Heart left ventricle (tissue), 16 donors: ENCODE measurements around the gene EPG5. TPM values are rescaled to one million over a fixed set of nuclear protein-coding genes. Genes with fewer than 3 reads are reported as not detected.

Experiments used
- ATAC-seq, 4 donors: fragments of 200-7000 bp; cut with Tn5 transposase; one replicate each; pipeline ENCODE4 v1.9.1; 2020 to 2022; ENCODE audit warnings: moderate library complexity in 4 of 4, mild to moderate bottlenecking in 3 of 4, moderate number of reproducible peaks in 1 of 4
- DNase-seq, 5 donors: peaks; one replicate each; pipeline ENCODE4 v3.0.0-alpha.2; 2020
- H3K27ac ChIP-seq, 12 donors: fragments of 200-600 bp; sonication (generic) in 4 of 12; one replicate each; pipeline versions ENCODE4 v1.5.0 to v1.8.0; 2016 to 2022; ENCODE audit warnings: mild to moderate bottlenecking in 2 of 12
- H3K27me3 ChIP-seq, 9 donors: fragments of 200-600 bp; sonication (generic) in 2 of 9; one replicate each; pipeline versions ENCODE4 v1.5.1 to v1.8.0; 2016 to 2022; ENCODE audit warnings: mild to moderate bottlenecking in 3 of 9
- H3K36me3 ChIP-seq, 9 donors: fragments of 200-600 bp; sonication (generic) in 2 of 9; one replicate each; pipeline versions ENCODE4 v1.5.0 to v1.8.0; 2018 to 2022; ENCODE audit warnings: mild to moderate bottlenecking in 2 of 9
- H3K4me1 ChIP-seq, 12 donors: fragments of 200-600 bp; sonication (generic) in 4 of 12; one replicate each; pipeline versions ENCODE4 v1.5.0 to v1.8.0; 2016 to 2022; ENCODE audit warnings: mild to moderate bottlenecking in 3 of 12
- H3K4me3 ChIP-seq, 12 donors: fragments of 200-600 bp; sonication (generic) in 4 of 12; one replicate each; pipeline versions ENCODE4 v1.5.0 to v1.8.0; 2017 to 2022; ENCODE audit warnings: mild to moderate bottlenecking in 9 of 12, moderate library complexity in 4 of 12
- H3K9me3 ChIP-seq, 12 donors: fragments of 200-600 bp; sonication (generic) in 4 of 12; one replicate each; pipeline versions ENCODE4 v1.5.0 to v1.8.0; 2016 to 2022; ENCODE audit warnings: mild to moderate bottlenecking in 1 of 12
- POLR2A ChIP-seq, 2 donors: fragments of 450-650 bp; IDR thresholded peaks; one replicate each; pipeline ENCODE4 v1.6.1; 2017; ENCODE audit warnings: antibody characterized with exemption in 2 of 2, mild to moderate bottlenecking in 2 of 2, moderate library complexity in 2 of 2
- WGBS, 4 donors: extraction: QIAGEN DNeasy Blood & Tissue Kit in 2 of 4; methylation state at CpG; one replicate each; pipeline versions ENCODE4 v1.1.5 to v1.1.7; 2013 to 2018; 5-methylcytosine and 5-hydroxymethylcytosine counted together
- intact Hi-C, 10 donors: fragments of 100-400 bp; cut with DNase I; formaldehyde crosslinking; loops; one replicate each; pipeline versions ENCODE4 v1.11.1 to v1.14.2; 2022
- polyA plus RNA-seq, 2 donors: library from polyadenylated mRNA; stranded (reverse); fragments of 200-250 nt; gene quantifications; one replicate each; pipeline ENCODE4 v1.2.3, GENCODE V29; 2013
- total RNA-seq, 9 donors: library from RNA; depleted of rRNA in 2 of 9; stranded (reverse); fragments of >200 nt in 2 of 9; fragmentation: NEBNext Ultra II Directional in 3 of 9; extraction: Animal tissue kit (Norgen Biotek cat#: 25700) in 3 of 9; gene quantifications; one replicate each; pipeline versions ENCODE4 v1.1.0 to v1.2.4, GENCODE V29; 2016 to 2023
- TF ChIP-seq, protein P1 (sequence below), 12 donors: fragments of 200-600 bp; sonication (generic) in 4 of 12; IDR thresholded peaks; one replicate each; pipeline versions ENCODE4 v1.5.0 to v1.8.0; 2018 to 2022; ENCODE audit warnings: antibody characterized with exemption in 12 of 12, mild to moderate bottlenecking in 5 of 12
- donor health status: ischemic (EF 13 %, LVEDD 7.1; RV severe dilation, severe dysfunction).
- donor health status: healthy with polysubstance abuse.
- donor health status: DM: no; HTN: yes; CAD: no.
- donor health status: DM: no; HTN: no; CAD: no.
- donor health status: ischemic (EF 25% LVEDD 6.9; RV normal size, moderate dysfunction).
- donor health status: ischemic (EF 25% LVEDD 5.7; RV mildly dilated, moderate dysfunction).
- donor health status: healthy.
- donor health status: DM: yes; HTN: yes; CAD: no.
- donor health status: ischemic (EF 35%, LVEDD 5.7; RV mildly dilated, moderate dysfunction).
- donor health status: nonischemic (EF 11% LVEDD 7.7; RV severe dilation, severe dysfunction).
- donor health status: DM: yes; HTN: yes; CAD: no.
- donor health status: PGD.
- donor health status: ischemic (EF 29% LVEDD 5.4; RV normal size, mild dysfunction).
- donor health status: nonischemic (EF 23%, LVEDD 6.1; RV moderate dilation, normal function).

The EPG5 gene
- total and polyA plus RNA-seq, 11 donors = 7.9 to 37.8 (median 23.5) TPM

DNA sequence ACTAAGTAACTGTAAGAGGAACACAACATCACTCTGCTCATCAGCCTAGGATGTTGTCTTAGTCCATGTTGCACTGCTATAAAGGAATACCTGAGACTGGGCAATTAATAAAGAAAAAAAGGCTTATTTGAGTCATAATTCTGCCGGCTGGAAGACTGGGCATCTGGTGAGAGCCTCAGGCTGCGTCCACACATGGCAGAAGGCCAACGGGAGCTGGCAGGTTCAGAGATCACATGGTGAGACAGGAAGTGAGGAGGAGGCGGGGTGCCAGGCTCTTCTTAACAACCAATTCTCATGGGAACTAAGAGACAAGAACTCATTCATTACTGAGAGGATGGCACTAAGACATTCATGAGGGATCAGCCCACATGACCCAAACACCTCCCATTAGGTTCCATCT lies 46.8 kb downstream of the EPG5 start:
- H3K36me3 ChIP-seq = peaks cover 3 to 96% (median 81%) of the 10 kb centered on the region in 9 donors
- no peak overlapping the region for H3K4me3 ChIP-seq
- DNase-seq = peak; percentile 78 to 92 (median 88)
- intact Hi-C loops = loop anchor here in 2 of 10 donors (10.0 kb wide), 1 partner anchor 154 kb away; the partner anchor contains the start of gene PSTPIP2 (in 2 of the 2)
- no peaks in the 10 kb centered on the region for H3K27me3 ChIP-seq
- H3K9me3 ChIP-seq = no peaks in the 10 kb centered on the region
- no peak for TF ChIP-seq POLR2A (IDR thresholded peaks at IDR 0.05)
- TF ChIP-seq, protein P1, sequence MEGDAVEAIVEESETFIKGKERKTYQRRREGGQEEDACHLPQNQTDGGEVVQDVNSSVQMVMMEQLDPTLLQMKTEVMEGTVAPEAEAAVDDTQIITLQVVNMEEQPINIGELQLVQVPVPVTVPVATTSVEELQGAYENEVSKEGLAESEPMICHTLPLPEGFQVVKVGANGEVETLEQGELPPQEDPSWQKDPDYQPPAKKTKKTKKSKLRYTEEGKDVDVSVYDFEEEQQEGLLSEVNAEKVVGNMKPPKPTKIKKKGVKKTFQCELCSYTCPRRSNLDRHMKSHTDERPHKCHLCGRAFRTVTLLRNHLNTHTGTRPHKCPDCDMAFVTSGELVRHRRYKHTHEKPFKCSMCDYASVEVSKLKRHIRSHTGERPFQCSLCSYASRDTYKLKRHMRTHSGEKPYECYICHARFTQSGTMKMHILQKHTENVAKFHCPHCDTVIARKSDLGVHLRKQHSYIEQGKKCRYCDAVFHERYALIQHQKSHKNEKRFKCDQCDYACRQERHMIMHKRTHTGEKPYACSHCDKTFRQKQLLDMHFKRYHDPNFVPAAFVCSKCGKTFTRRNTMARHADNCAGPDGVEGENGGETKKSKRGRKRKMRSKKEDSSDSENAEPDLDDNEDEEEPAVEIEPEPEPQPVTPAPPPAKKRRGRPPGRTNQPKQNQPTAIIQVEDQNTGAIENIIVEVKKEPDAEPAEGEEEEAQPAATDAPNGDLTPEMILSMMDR (IDR thresholded peaks at IDR 0.05) = no peak
- peak; percentile 91 to 95 (median 92) for ATAC-seq
- H3K27ac ChIP-seq = no peak overlapping the region
- peaks cover 0 to 17% (median 10%) of the 10 kb centered on the region in 12 donors for H3K4me1 ChIP-seq
- 19 to 29% (median 22%) methylated on average over 4 of the region's 4 CpGs for WGBS, 4 donors

DNA sequence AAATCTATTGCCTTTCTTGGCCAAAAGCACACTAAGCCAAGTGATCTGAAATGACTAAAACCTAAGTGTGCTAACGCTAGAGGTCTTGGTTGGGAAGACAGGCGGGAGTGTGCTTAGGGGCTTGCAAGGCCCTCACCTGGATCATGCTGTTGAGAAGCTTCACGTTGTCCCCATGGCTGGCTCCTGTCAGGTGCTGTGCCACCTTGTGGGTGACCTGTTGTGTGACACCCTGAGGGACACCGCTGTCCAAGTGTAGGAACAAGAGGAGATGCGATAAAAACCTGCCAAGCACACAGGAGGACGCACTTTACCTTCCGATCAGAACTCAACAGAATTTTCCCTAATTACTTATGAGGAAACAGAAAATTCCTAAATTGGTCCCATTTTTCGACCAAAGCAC lies 50.8 kb downstream of the EPG5 start:
- H3K4me3 ChIP-seq = no peak overlapping the region
- peaks cover 0 to 96% (median 81%) of the 10 kb centered on the region in 9 donors for H3K36me3 ChIP-seq
- H3K9me3 ChIP-seq = no peaks in the 10 kb centered on the region
- DNase-seq = no peak
- H3K27me3 ChIP-seq = no peaks in the 10 kb centered on the region
- WGBS, 4 donors = 90 to 97% (median 92%) methylated on average over 8 of the region's 8 CpGs
- ATAC-seq = no peak
- H3K4me1 ChIP-seq = peaks cover 0 to 15% (median 10%) of the 10 kb centered on the region in 12 donors
- no peak overlapping the region for H3K27ac ChIP-seq
- TF ChIP-seq, protein P1 (IDR thresholded peaks at IDR 0.05) = no peak
- no peak for TF ChIP-seq POLR2A (IDR thresholded peaks at IDR 0.05)
- intact Hi-C loops = no loop called here

DNA sequence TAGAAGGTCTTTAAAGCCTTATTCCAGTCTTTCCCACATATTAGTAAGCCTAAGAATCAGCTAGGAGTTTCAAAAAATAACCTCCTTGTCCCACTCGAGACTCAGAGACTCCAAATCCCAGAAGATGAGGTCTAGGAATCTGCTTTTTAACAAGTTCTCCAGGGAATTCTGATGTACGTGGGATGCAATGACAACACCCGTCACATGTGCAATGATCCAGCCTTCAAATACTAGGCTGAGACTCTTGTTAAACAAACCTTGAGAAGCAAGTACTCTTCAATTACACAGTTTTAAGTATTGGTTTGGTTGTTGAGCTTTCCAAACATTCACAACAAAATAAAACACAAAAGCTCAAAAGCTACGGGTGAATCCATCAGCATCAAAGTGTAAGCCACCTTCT lies 53.9 kb downstream of the EPG5 start:
- Histone ChIP-seq H3K36me3 (peaks cover 0 to 100% (median 94%) of the 10 kb centered on the region in 9 donors), H3K4me3 (no peak overlapping the region), H3K27ac (no peak overlapping the region), H3K4me1 (peaks cover 0 to 5% (median 0%) of the 10 kb centered on the region in 12 donors), H3K9me3 (no peaks in the 10 kb centered on the region), H3K27me3 (no peaks in the 10 kb centered on the region)
- 79 to 87% (median 84%) methylated on average over 4 of the region's 4 CpGs for WGBS, 4 donors
- intact Hi-C loops = no loop called here
- DNase-seq (no peak), ATAC-seq (no peak)
- TF ChIP-seq POLR2A (IDR thresholded peaks at IDR 0.05) = no peak
- TF ChIP-seq, protein P1 (IDR thresholded peaks at IDR 0.05) = no peak

DNA sequence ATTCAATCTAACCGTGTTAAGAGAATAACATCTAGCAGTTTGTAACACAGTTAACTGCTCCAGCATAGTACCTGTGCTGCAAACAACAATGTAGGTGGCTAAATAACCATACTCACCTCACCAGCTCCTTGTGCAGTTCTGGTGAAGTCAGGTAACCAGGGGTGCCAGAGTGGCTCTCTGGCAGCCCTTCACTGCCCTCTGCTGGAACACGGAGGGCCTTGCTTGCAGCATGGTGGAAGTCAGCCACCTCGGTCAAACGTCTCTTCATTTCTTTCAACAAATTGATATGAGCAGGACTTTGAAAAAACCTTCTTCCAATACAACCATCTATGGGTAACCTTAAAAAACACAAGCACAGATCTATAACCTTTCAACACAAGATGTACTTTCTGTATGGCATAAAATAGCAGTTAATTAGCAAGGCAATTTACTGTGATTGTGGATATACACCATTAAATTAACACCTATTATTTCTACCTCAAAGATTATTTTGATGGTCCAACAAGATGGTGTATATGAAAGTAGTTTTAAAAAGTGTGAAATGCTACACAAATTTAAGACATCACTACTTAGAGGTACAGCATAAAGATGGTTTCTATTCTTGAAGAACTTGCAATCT lies 56.6 kb downstream of the EPG5 start:
- intact Hi-C loops = no loop called here
- DNase-seq (peak in 4 of 5 donors; percentile 27 to 37 (median 34)), ATAC-seq (peak in 3 of 4 donors; percentile 46 to 70 (median 52))
- TF ChIP-seq POLR2A (IDR thresholded peaks at IDR 0.05) = no peak
- TF ChIP-seq, protein P1 (IDR thresholded peaks at IDR 0.05) = peak; percentile 45 to 75 (median 60)
- H3K4me3 ChIP-seq = no peak overlapping the region
- H3K27me3 ChIP-seq = no peaks in the 10 kb centered on the region
- WGBS, 4 donors = 39 to 53% (median 49%) methylated on average over 4 of the region's 4 CpGs
- no peak overlapping the region for H3K27ac ChIP-seq
- H3K9me3 ChIP-seq = no peaks in the 10 kb centered on the region
- H3K4me1 ChIP-seq = peaks cover 0 to 5% (median 0%) of the 10 kb centered on the region in 12 donors
- peaks cover 0 to 100% (median 94%) of the 10 kb centered on the region in 9 donors for H3K36me3 ChIP-seq
